ENCODE measurements around the gene OR51B4.
"Not testable (repeated sequence)": the region's sequence is repeated elsewhere in the genome, so short reads cannot be mapped to it uniquely, and the experiment has no call there.

Gene OR51B4

GRCh38 chr11:5274395-5274794, 27.4 kb downstream of the OR51B4 start:
- no peak for DNase-seq (ENCODE audit: low read depth)

- no peak for DNase-seq (ENCODE audit: low read depth)
Observed at GRCh38 chr11:5272395-5273017, 29.2 kb downstream of the OR51B4 start.

- DNase-seq (ENCODE audit: low read depth), result no peak
Observed at GRCh38 chr11:5269715-5270147, 32.0 kb downstream of the OR51B4 start, which contains the start of gene HBE1. TSS of gene HBE1 (minus strand) at chr11:5269945. CDS start at chr11:5269890, 55 bp downstream.

GRCh38 chr11:5267033-5267563, 34.6 kb downstream of the OR51B4 start:
- DNase-seq (ENCODE audit: low read depth), result no peak

- no peak for DNase-seq (ENCODE audit: low read depth)
Observed at GRCh38 chr11:5266609-5267008, 35.1 kb downstream of the OR51B4 start.

GRCh38 chr11:5265832-5266231, 35.9 kb downstream of the OR51B4 start:
- no peak for DNase-seq (ENCODE audit: low read depth)

GRCh38 chr11:5258543-5259262, 43.0 kb downstream of the OR51B4 start:
- no peak for DNase-seq (ENCODE audit: low read depth)

GRCh38 chr11:5257296-5257695, 44.5 kb downstream of the OR51B4 start:
- DNase-seq (ENCODE audit: low read depth), result no peak

GRCh38 chr11:5254646-5255413, 46.9 kb downstream of the OR51B4 start, which contains the start of gene HBG2:
TSS of gene HBG2 (minus strand) at chr11:5254781. CDS start at chr11:5254728, 53 bp downstream.
- DNase-seq (ENCODE audit: low read depth), result not testable (repeated sequence)

GRCh38 chr11:5254023-5254422, 47.7 kb downstream of the OR51B4 start:
- not testable (repeated sequence) for DNase-seq (ENCODE audit: low read depth)

GRCh38 chr11:5253440-5253839, 48.3 kb downstream of the OR51B4 start:
- not testable (repeated sequence) for DNase-seq (ENCODE audit: low read depth)

- no peak for DNase-seq (ENCODE audit: low read depth)
Observed at GRCh38 chr11:5252919-5253265, 48.9 kb downstream of the OR51B4 start.

GRCh38 chr11:5252192-5252918, 49.4 kb downstream of the OR51B4 start:
- DNase-seq (ENCODE audit: low read depth), result no peak

- no peak for DNase-seq (ENCODE audit: low read depth)
Observed at GRCh38 chr11:5251746-5252145, 50.0 kb downstream of the OR51B4 start.

All from stimulated activated CD8-positive, alpha-beta memory T cell treated with anti-CD3 and anti-CD28 coated beads, Interleukin-7, amount 100 ng/mL, for 24 hours (primary cell).